IMR-90 (cell line): ENCODE measurements around the gene L3MBTL4. TPM values are rescaled to one million over a fixed set of nuclear protein-coding genes. Genes with fewer than 3 reads are reported as not detected.

Source experiments
- ATAC-seq: fragments of 200-7000 bp; cut with Tn5 transposase; 2 replicates; pipeline ENCODE4 v1.9.1; 2020; ENCODE audit warnings: low read depth, mild to moderate bottlenecking, moderate library complexity
- BruUV-seq: library from RNA; stranded (reverse); fragments of 400-500 nt; replicated peaks from 2 replicates; lab custom pipeline; 2021; lab: Mats Ljungman, UMichigan
- CTCF ChIA-PET: fragments of 300-600 bp; formaldehyde crosslinking; extraction: SDS; loops from one replicate; lab custom pipeline; 2021; ENCODE audit warnings: antibody characterized with exemption; lab: Yijun Ruan, JAX
- POLR2A ChIA-PET: fragments of 300-600 bp; sonication (Branson Sonifier 250); formaldehyde crosslinking; loops from one replicate; lab custom pipeline; 2022; ENCODE audit warnings: antibody characterized with exemption; ENCODE audit not compliant: unreplicated experiment; lab: Charles Lee
- DNase-seq: peaks from one replicate; pipeline ENCODE4 v3.0.0; 2013
- H2AFZ ChIP-seq: replicated peaks from 2 replicates; pipeline ENCODE3; 2013; ENCODE audit warnings: low read length, mild to moderate bottlenecking; ENCODE audit not compliant: poor library complexity
- H2AK5ac ChIP-seq: 2 replicates; pipeline ENCODE4 v1.6.1; 2013; ENCODE audit warnings: low read depth, low read length, inconsistent platforms
- H2AK9ac ChIP-seq: replicated peaks from 2 replicates; pipeline ENCODE3; 2013; ENCODE audit warnings: mild to moderate bottlenecking, low read depth, low read length, moderate library complexity; ENCODE audit not compliant: poor library complexity
- H2BK120ac ChIP-seq: 2 replicates; pipeline ENCODE4 v1.6.1; 2013; ENCODE audit warnings: low read depth, low read length, inconsistent platforms
- H2BK15ac ChIP-seq: 3 replicates; pipeline ENCODE4 v1.6.1; 2013; ENCODE audit warnings: low read depth, low read length, inconsistent platforms
- H2BK20ac ChIP-seq: 2 replicates; pipeline ENCODE4 v1.6.1; 2013; ENCODE audit warnings: low read depth, mild to moderate bottlenecking, inconsistent platforms, low read length, moderate library complexity
- H2BK5ac ChIP-seq: 2 replicates; pipeline ENCODE4 v1.6.1; 2013; ENCODE audit warnings: mild to moderate bottlenecking, low read depth, low read length, inconsistent platforms; ENCODE audit not compliant: poor library complexity, severe bottlenecking
- H3K14ac ChIP-seq: replicated peaks from 2 replicates; pipeline ENCODE4 v1.6.1; 2013; ENCODE audit warnings: low read depth, low read length, inconsistent platforms
- H3K18ac ChIP-seq: 2 replicates; pipeline ENCODE4 v1.6.1; 2013; ENCODE audit warnings: low read depth, low read length, control low read depth
- H3K23ac ChIP-seq: 2 replicates; pipeline ENCODE4 v1.6.1; 2013; ENCODE audit warnings: low read depth, low read length, inconsistent platforms
- H3K27ac ChIP-seq: 2 replicates; pipeline ENCODE4 v1.5.1; 2013; ENCODE audit warnings: mild to moderate bottlenecking, control low read depth, low read length; ENCODE audit not compliant: insufficient read depth
- H3K27me3 ChIP-seq: 2 replicates; pipeline ENCODE4 v1.6.1; 2013; ENCODE audit warnings: low read length; ENCODE audit not compliant: control insufficient read depth, insufficient read depth
- H3K36me3 ChIP-seq: 2 replicates; pipeline ENCODE4 v1.6.1; 2013; ENCODE audit warnings: low read length, mixed read lengths; ENCODE audit not compliant: control insufficient read depth, insufficient read depth
- H3K4ac ChIP-seq: 2 replicates; pipeline ENCODE4 v1.6.1; 2013; ENCODE audit warnings: low read depth, low read length, inconsistent platforms
- H3K4me1 ChIP-seq: 2 replicates; pipeline ENCODE4 v1.6.1; 2013; ENCODE audit warnings: low read length, mixed read lengths; ENCODE audit not compliant: control insufficient read depth, insufficient read depth
- H3K4me2 ChIP-seq: 2 replicates; pipeline ENCODE4 v1.6.1; 2013; ENCODE audit warnings: low read depth, mild to moderate bottlenecking, control low read depth, low read length, moderate library complexity
- H3K4me3 ChIP-seq: 2 replicates; pipeline ENCODE4 v1.5.1; 2013; ENCODE audit warnings: low read depth, mild to moderate bottlenecking, control low read depth, low read length, moderate library complexity; ENCODE audit not compliant: insufficient read depth
- H3K56ac ChIP-seq: 2 replicates; pipeline ENCODE4 v1.6.1; 2013; ENCODE audit warnings: low read length, inconsistent platforms; ENCODE audit not compliant: insufficient read depth; ENCODE audit errors: extremely low read depth
- H3K79me1 ChIP-seq, 2 experiments: 2 replicates each; pipeline ENCODE4 v1.6.1; 2013; ENCODE audit warnings: low read length in 2 of 2, inconsistent platforms in 1 of 2, low read depth in 1 of 2
- H3K9ac ChIP-seq: 2 replicates; pipeline ENCODE4 v1.6.1; 2013; ENCODE audit warnings: low read depth, low read length, control low read depth
- H3K9me1 ChIP-seq: 2 replicates; pipeline ENCODE4 v1.6.1; 2013; ENCODE audit warnings: low read length, inconsistent platforms; ENCODE audit not compliant: insufficient read depth
- H3K9me3 ChIP-seq: 2 replicates; pipeline ENCODE4 v1.6.1; 2013; ENCODE audit warnings: low read length; ENCODE audit not compliant: control insufficient read depth, insufficient read depth
- H4K20me1 ChIP-seq: 2 replicates; pipeline ENCODE4 v1.6.1; 2013; ENCODE audit warnings: low read length, inconsistent platforms; ENCODE audit not compliant: insufficient read depth
- H4K5ac ChIP-seq: 2 replicates; pipeline ENCODE4 v1.6.1; 2013; ENCODE audit warnings: mild to moderate bottlenecking, low read depth, low read length, control low read depth
- H4K8ac ChIP-seq, 2 experiments: 2 replicates each; pipeline ENCODE4 v1.6.1; 2013; ENCODE audit warnings: low read depth in 2 of 2, low read length in 2 of 2, control low read depth in 1 of 2, inconsistent platforms in 1 of 2
- H4K91ac ChIP-seq: 2 replicates; pipeline ENCODE4 v1.6.1; 2013; ENCODE audit warnings: low read depth, low read length, inconsistent platforms; ENCODE audit not compliant: insufficient read depth
- CHD1 ChIP-seq: IDR thresholded peaks from 2 replicates; pipeline ENCODE4 v1.6.1; 2012; ENCODE audit warnings: low read depth, low read length, improper control_type of control experiment
- FOS ChIP-seq: fragments of 150-350 bp; IDR thresholded peaks from 2 replicates; pipeline ENCODE4 v1.6.1; 2016; ENCODE audit warnings: low read depth, low read length
- MAFK ChIP-seq: IDR thresholded peaks from 2 replicates; pipeline ENCODE4 v1.6.1; 2012; ENCODE audit warnings: low read depth, low read length, improper control_type of control experiment
- MAZ ChIP-seq: IDR thresholded peaks from 2 replicates; pipeline ENCODE4 v1.6.1; 2012; ENCODE audit warnings: low read depth, mild to moderate bottlenecking, low read length, improper control_type of control experiment, moderate library complexity, borderline replicate concordance
- MXI1 ChIP-seq: IDR thresholded peaks from 2 replicates; pipeline ENCODE4 v1.6.1; 2012; ENCODE audit warnings: low read depth, mild to moderate bottlenecking, low read length, moderate library complexity, borderline replicate concordance
- NFE2L2 ChIP-seq: fragments of 150-350 bp; IDR thresholded peaks from 2 replicates; pipeline ENCODE4 v1.6.1; 2016; ENCODE audit warnings: low read depth, mild to moderate bottlenecking, low read length
- RAD21 ChIP-seq: IDR thresholded peaks from 2 replicates; pipeline ENCODE4 v1.6.1; 2012; ENCODE audit warnings: low read length, improper control_type of control experiment
- RFX5 ChIP-seq: IDR thresholded peaks from 2 replicates; pipeline ENCODE4 v1.8.0; 2012; ENCODE audit warnings: low read depth, mild to moderate bottlenecking, low read length, moderate library complexity
- SMC3 ChIP-seq: fragments of 150-350 bp; IDR thresholded peaks from 2 replicates; pipeline ENCODE4 v1.6.1; 2016; ENCODE audit warnings: low read depth, mild to moderate bottlenecking, antibody characterized with exemption, low read length, moderate library complexity
- USF2 ChIP-seq: fragments of 150-350 bp; IDR thresholded peaks from 2 replicates; pipeline ENCODE4 v1.6.1; 2017; ENCODE audit warnings: mild to moderate bottlenecking, antibody characterized with exemption, low read length, low read depth
- WGBS, 2 experiments: methylation state at CpG; one replicate each; pipeline versions ENCODE4 v1.1.5 to v1.1.7; 2013; ENCODE audit warnings: missing lambda C conversion rate in 2 of 2; ENCODE audit not compliant: insufficient read length in 1 of 2; ENCODE audit errors: extremely low coverage in 2 of 2; 5-methylcytosine and 5-hydroxymethylcytosine counted together
- dilution Hi-C: fragments of 300-500 bp; cut with HindIII; formaldehyde crosslinking; loops from one replicate; pipeline ENCODE4 v1.14.3; 2018; ENCODE audit warnings: low sequenced_read_pairs; ENCODE audit not compliant: unreplicated experiment
- in situ Hi-C: fragments of 300-500 bp; cut with MboI; formaldehyde crosslinking; loops from 3 replicates; pipeline ENCODE4 v1.14.3; 2019; ENCODE audit warnings: low sequenced_read_pairs, inconsistent platforms, mixed read lengths
- intact Hi-C: fragments of 100-400 bp; cut with micrococcal nuclease; formaldehyde crosslinking; loops from 2 replicates; pipeline ENCODE4 v1.10.0; 2022
- polyA plus RNA-seq, 3 experiments: library from polyadenylated mRNA; depleted of rRNA; stranded (reverse); fragments of >200 nt; gene quantifications; 2 replicates each; pipeline ENCODE4 v1.2.3, GENCODE V29; 2012; ENCODE audit warnings: low replicate concordance in 1 of 3
- total RNA-seq: library from RNA; depleted of rRNA; stranded (reverse); fragments of >200 nt; gene quantifications from 2 replicates; pipeline ENCODE4 v1.2.3, GENCODE V29; 2012

The L3MBTL4 gene
- total and polyA plus RNA-seq, 2 of the 4 experiments (the other 2 are of a cell fraction), result under 0.01 to 0.02 TPM

GRCh38 chr18:6327485-6327884 lies 87.2 kb downstream of the L3MBTL4 start:
- no CpG with 5 or more reads among the region's 4 CpGs for WGBS, 2 experiments
- dilution Hi-C loops (no loop called here), intact Hi-C loops (no loop called here), in situ Hi-C loops (no loop called here)
- Histone ChIP-seq H4K8ac (no peak overlapping the region), H3K9me1 (no peaks in the 10 kb centered on the region), H3K36me3 (no peaks in the 10 kb centered on the region), H2BK15ac (no peak overlapping the region), H4K20me1 (no peaks in the 10 kb centered on the region), H3K4me2 (no peak overlapping the region), H3K4me1 (no peaks in the 10 kb centered on the region), H2AK5ac (no peak overlapping the region), H3K27ac (no peak overlapping the region), H2BK20ac (no peak overlapping the region), H3K14ac (no peak overlapping the region), H3K4ac (no peak overlapping the region), H2AK9ac (no peak overlapping the region), H3K4me3 (no peak overlapping the region), H2AFZ (no peak overlapping the region), H3K9ac (no peak overlapping the region), H3K9me3 (no peaks in the 10 kb centered on the region), H2BK5ac (no peak overlapping the region), H4K5ac (no peak overlapping the region), H3K56ac (no peak overlapping the region), H3K23ac (no peak overlapping the region), H3K27me3 (no peaks in the 10 kb centered on the region), H3K79me1 (no peaks in the 10 kb centered on the region), H2BK120ac (no peak overlapping the region), H3K18ac (no peak overlapping the region), H4K91ac (no peak overlapping the region)
- DNase-seq, result no peak
- no peak for ATAC-seq
- POLR2A ChIA-PET, result no interaction called here
- CTCF ChIA-PET, result no interaction called here
- TF ChIP-seq MAZ (no peak), CHD1 (no peak), FOS (no peak), NFE2L2 (no peak), MXI1 (no peak), MAFK (no peak), SMC3 (no peak), RFX5 (no peak), RAD21 (no peak), USF2 (no peak)
- no TSS peak for BruUV-seq
